Thyroid gland (tissue), 4 donors: ENCODE measurements around the gene SPATA20.
A peak's percentile ranks its signal among the peaks of the same experiment; 100 is the strongest.

ENCODE experiments used
- POLR2A ChIP-seq, 2 donors: fragments of 450-650 bp; IDR thresholded peaks; one replicate each; pipeline ENCODE4 v1.6.1; 2017; ENCODE audit warnings: antibody characterized with exemption in 2 of 2, mild to moderate bottlenecking in 2 of 2, moderate library complexity in 1 of 2
- TF ChIP-seq, protein P1 (sequence below), 6 experiments: fragments of 200-600 bp in 3 of 6; fragments of 450-650 bp in 3 of 6; sonication (generic) in 3 of 6; IDR thresholded peaks; one replicate each; pipeline ENCODE4 v1.5.1; 2016 to 2019; ENCODE audit warnings: antibody characterized with exemption in 6 of 6, mild to moderate bottlenecking in 2 of 6, inconsistent platforms in 1 of 6, moderate library complexity in 1 of 6

DNA sequence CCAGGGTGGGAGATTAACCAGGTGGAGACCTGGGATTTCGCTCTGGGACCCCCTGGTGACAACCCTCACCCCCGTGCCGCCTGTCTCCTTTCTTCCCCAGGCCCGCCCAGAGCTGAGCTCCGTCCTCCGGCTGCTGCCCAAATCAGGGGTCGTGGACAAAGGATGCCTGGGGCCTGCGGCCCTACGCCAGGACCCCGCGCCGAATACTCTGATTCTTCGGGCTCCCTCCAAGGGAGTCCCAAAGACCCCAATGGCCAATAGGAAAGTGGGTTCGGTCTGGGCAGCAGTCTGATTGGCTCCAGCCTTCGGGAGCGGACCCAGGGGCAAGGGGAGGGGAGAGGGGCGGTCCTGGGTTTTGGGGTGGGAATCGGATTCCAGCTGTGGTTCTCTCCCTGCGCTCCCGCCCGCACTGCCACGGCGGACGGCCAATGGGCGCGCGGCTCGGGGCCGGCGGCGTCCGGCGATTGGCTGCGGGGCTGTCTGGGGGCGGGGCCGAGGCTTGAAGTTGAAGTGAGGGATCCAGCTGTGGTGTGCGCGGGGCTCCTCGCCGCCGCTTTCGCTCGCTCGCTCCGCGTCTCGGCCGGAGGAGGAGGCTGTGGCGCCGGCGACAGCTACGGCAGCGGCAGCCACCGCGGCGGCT lies 13.3 kb downstream of the SPATA20 start, which contains the start of gene CACNA1G:
- TF ChIP-seq, protein P1, sequence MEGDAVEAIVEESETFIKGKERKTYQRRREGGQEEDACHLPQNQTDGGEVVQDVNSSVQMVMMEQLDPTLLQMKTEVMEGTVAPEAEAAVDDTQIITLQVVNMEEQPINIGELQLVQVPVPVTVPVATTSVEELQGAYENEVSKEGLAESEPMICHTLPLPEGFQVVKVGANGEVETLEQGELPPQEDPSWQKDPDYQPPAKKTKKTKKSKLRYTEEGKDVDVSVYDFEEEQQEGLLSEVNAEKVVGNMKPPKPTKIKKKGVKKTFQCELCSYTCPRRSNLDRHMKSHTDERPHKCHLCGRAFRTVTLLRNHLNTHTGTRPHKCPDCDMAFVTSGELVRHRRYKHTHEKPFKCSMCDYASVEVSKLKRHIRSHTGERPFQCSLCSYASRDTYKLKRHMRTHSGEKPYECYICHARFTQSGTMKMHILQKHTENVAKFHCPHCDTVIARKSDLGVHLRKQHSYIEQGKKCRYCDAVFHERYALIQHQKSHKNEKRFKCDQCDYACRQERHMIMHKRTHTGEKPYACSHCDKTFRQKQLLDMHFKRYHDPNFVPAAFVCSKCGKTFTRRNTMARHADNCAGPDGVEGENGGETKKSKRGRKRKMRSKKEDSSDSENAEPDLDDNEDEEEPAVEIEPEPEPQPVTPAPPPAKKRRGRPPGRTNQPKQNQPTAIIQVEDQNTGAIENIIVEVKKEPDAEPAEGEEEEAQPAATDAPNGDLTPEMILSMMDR (IDR thresholded peaks at IDR 0.05): no peak
- TF ChIP-seq POLR2A (IDR thresholded peaks at IDR 0.05): peak in 1 of 2 donors; percentile 46
